H9 (cell line): ENCODE measurements around the gene KLF15. TPM values are rescaled to one million over a fixed set of nuclear protein-coding genes. Genes with fewer than 3 reads are reported as not detected.

ENCODE experiments used
- DNase-seq: peaks from one replicate; pipeline ENCODE4 v3.0.0-alpha.2; 2017
- H2AFZ ChIP-seq: one replicate; pipeline ENCODE4 v1.6.1; 2013; ENCODE audit warnings: mild to moderate bottlenecking, low read length, control low read depth, moderate library complexity
- H2AK5ac ChIP-seq: 2 replicates; pipeline ENCODE4 v1.6.1; 2013; ENCODE audit warnings: low read length, control low read depth, mixed read lengths; ENCODE audit not compliant: insufficient read length
- H2BK120ac ChIP-seq: one replicate; pipeline ENCODE4 v1.6.1; 2013; ENCODE audit warnings: low read depth, mild to moderate bottlenecking, low read length, control low read depth, inconsistent platforms; ENCODE audit not compliant: poor library complexity, severe bottlenecking
- H2BK12ac ChIP-seq: 2 replicates; pipeline ENCODE4 v1.6.1; 2013; ENCODE audit warnings: low read length, control low read depth, mixed read lengths, low read depth; ENCODE audit not compliant: insufficient read length
- H2BK15ac ChIP-seq: 2 replicates; pipeline ENCODE4 v1.6.1; 2013; ENCODE audit warnings: low read depth, low read length, control low read depth
- H2BK20ac ChIP-seq: one replicate; pipeline ENCODE4 v1.6.1; 2013; ENCODE audit warnings: low read depth, mild to moderate bottlenecking, low read length, control low read depth, inconsistent platforms; ENCODE audit not compliant: poor library complexity, severe bottlenecking
- H2BK5ac ChIP-seq: 2 replicates; pipeline ENCODE4 v1.6.1; 2013; ENCODE audit warnings: low read length, control low read depth, mixed read lengths; ENCODE audit not compliant: insufficient read length
- H3K14ac ChIP-seq: 2 replicates; pipeline ENCODE4 v1.6.1; 2013; ENCODE audit warnings: low read length, control low read depth; ENCODE audit not compliant: insufficient read depth
- H3K18ac ChIP-seq: 2 replicates; pipeline ENCODE4 v1.6.1; 2013; ENCODE audit warnings: low read depth, mild to moderate bottlenecking, mixed read lengths, low read length, control low read depth; ENCODE audit not compliant: insufficient read length
- H3K23ac ChIP-seq: 2 replicates; pipeline ENCODE4 v1.6.1; 2013; ENCODE audit warnings: low read length, control low read depth, mixed read lengths, low read depth; ENCODE audit not compliant: insufficient read length
- H3K23me2 ChIP-seq: 2 replicates; pipeline ENCODE4 v1.6.1; 2013; ENCODE audit warnings: low read depth, mild to moderate bottlenecking, mixed read lengths, low read length, control low read depth; ENCODE audit not compliant: insufficient read length, poor library complexity, severe bottlenecking
- H3K27ac ChIP-seq: 2 replicates; pipeline ENCODE4 v1.5.1; 2013; ENCODE audit warnings: low read length, control low read depth, mixed read lengths, low read depth; ENCODE audit not compliant: insufficient read length
- H3K27me3 ChIP-seq: 2 replicates; pipeline ENCODE4 v1.6.1; 2013; ENCODE audit warnings: low read length, control low read depth, inconsistent platforms; ENCODE audit not compliant: insufficient read depth
- H3K4ac ChIP-seq: 2 replicates; pipeline ENCODE4 v1.6.1; 2013; ENCODE audit warnings: low read depth, mild to moderate bottlenecking, control low read depth, inconsistent platforms, low read length, moderate library complexity
- H3K4me1 ChIP-seq: 2 replicates; pipeline ENCODE4 v1.6.1; 2013; ENCODE audit warnings: low read length, control low read depth, inconsistent platforms; ENCODE audit not compliant: insufficient read depth
- H3K4me2 ChIP-seq: 2 replicates; pipeline ENCODE4 v1.6.1; 2013; ENCODE audit warnings: low read length, control low read depth, mixed read lengths; ENCODE audit not compliant: insufficient read length, insufficient read depth
- H3K56ac ChIP-seq: 2 replicates; pipeline ENCODE4 v1.6.1; 2013; ENCODE audit warnings: low read depth, mild to moderate bottlenecking, mixed read lengths, low read length, control low read depth; ENCODE audit not compliant: insufficient read length
- H3K79me1 ChIP-seq: 2 replicates; pipeline ENCODE4 v1.6.1; 2013; ENCODE audit warnings: low read depth, mild to moderate bottlenecking, moderate library complexity, low read length, control low read depth, inconsistent platforms; ENCODE audit not compliant: insufficient read depth, poor library complexity, severe bottlenecking
- H3K79me2 ChIP-seq: 2 replicates; pipeline ENCODE4 v1.6.1; 2013; ENCODE audit warnings: low read length, control low read depth, inconsistent platforms; ENCODE audit not compliant: insufficient read depth
- H3K9ac ChIP-seq: 2 replicates; pipeline ENCODE4 v1.6.1; 2013; ENCODE audit warnings: low read length, control low read depth, mixed read lengths; ENCODE audit not compliant: insufficient read length; ENCODE audit errors: extremely low read depth
- H3K9me3 ChIP-seq: one replicate; pipeline ENCODE4 v1.6.1; 2013; ENCODE audit warnings: low read depth, low read length, inconsistent platforms; ENCODE audit not compliant: control insufficient read depth
- H3T11ph ChIP-seq: one replicate; pipeline ENCODE4 v1.6.1; 2013; ENCODE audit warnings: mild to moderate bottlenecking, low read length, control low read depth, inconsistent platforms
- H4K20me1 ChIP-seq: one replicate; pipeline ENCODE4 v1.6.1; 2013; ENCODE audit not compliant: control insufficient read depth, insufficient read length, insufficient read depth
- H4K5ac ChIP-seq: 2 replicates; pipeline ENCODE4 v1.6.1; 2013; ENCODE audit warnings: low read depth, mild to moderate bottlenecking, mixed read lengths, low read length, control low read depth; ENCODE audit not compliant: insufficient read length
- H4K8ac ChIP-seq: replicated peaks from 2 replicates; pipeline ENCODE4 v1.6.1; 2013; ENCODE audit warnings: low read length, control low read depth, mixed read lengths, low read depth; ENCODE audit not compliant: insufficient read length
- H4K91ac ChIP-seq: 2 replicates; pipeline ENCODE4 v1.6.1; 2013; ENCODE audit warnings: low read depth, mild to moderate bottlenecking, moderate library complexity, mixed read lengths, low read length, control low read depth; ENCODE audit not compliant: insufficient read length
- H3K27ac Mint-ChIP-seq, 3 experiments: 2 replicates in 2 of 3; 3 replicates in 1 of 3; pipeline ENCODE4 v1.8.0; 2020 to 2021; ENCODE audit warnings: mixed read lengths in 3 of 3, mild to moderate bottlenecking in 1 of 3, moderate library complexity in 1 of 3
- H3K27me3 Mint-ChIP-seq: 2 replicates; pipeline ENCODE4 v1.8.0; 2021; ENCODE audit warnings: low read depth, mild to moderate bottlenecking, moderate library complexity, mixed read lengths
- H3K36me3 Mint-ChIP-seq, 3 experiments: 2 replicates in 2 of 3; 3 replicates in 1 of 3; pipeline ENCODE4 v1.8.0; 2020 to 2021; ENCODE audit warnings: low read depth in 3 of 3, mixed read lengths in 3 of 3; ENCODE audit not compliant: insufficient read depth in 1 of 3
- H3K4me1 Mint-ChIP-seq, 2 experiments: 2 replicates each; pipeline ENCODE4 v1.8.0; 2020; ENCODE audit warnings: mixed read lengths in 2 of 2
- H3K4me3 Mint-ChIP-seq, 2 experiments: 2 replicates in 1 of 2; 3 replicates in 1 of 2; pipeline ENCODE4 v1.8.0; 2020 to 2021; ENCODE audit warnings: mild to moderate bottlenecking in 2 of 2, mixed read lengths in 2 of 2, moderate library complexity in 1 of 2
- H3K9me3 Mint-ChIP-seq, 2 experiments: 2 replicates in 1 of 2; 3 replicates in 1 of 2; pipeline ENCODE4 v1.8.0; 2020; ENCODE audit warnings: mild to moderate bottlenecking in 2 of 2, mixed read lengths in 2 of 2, moderate library complexity in 1 of 2
- WGBS: extraction: QIAGEN DNeasy Blood & Tissue Kit; methylation state at CpG from one replicate; pipeline ENCODE4 v1.1.7; 2013; ENCODE audit warnings: missing lambda C conversion rate, low lambda C conversion rate, mixed read lengths; ENCODE audit not compliant: insufficient read length; ENCODE audit errors: extremely low coverage; 5-methylcytosine and 5-hydroxymethylcytosine counted together
- total RNA-seq: library from RNA; stranded (reverse); gene quantifications from 2 replicates; pipeline ENCODE4 v1.2.1, GENCODE V29; 2021
- TF ChIP-seq, protein P1 (sequence below): fragments of 200-600 bp; sonication (generic); conservative IDR thresholded peaks from 3 replicates; pipeline ENCODE4 v1.8.0; 2021; ENCODE audit warnings: antibody characterized with exemption, mild to moderate bottlenecking

The KLF15 gene
- total RNA-seq, 1 experiment from 2014 or later = 10.8 TPM

- H4K8ac ChIP-seq = no peak overlapping the region
- H3K79me1 ChIP-seq = no peaks in the 10 kb centered on the region
- no peak overlapping the region for H3K56ac ChIP-seq
- no peak overlapping the region for H3K27ac ChIP-seq
- H2BK120ac ChIP-seq = no peak overlapping the region
- no peak overlapping the region for H4K91ac ChIP-seq
- H3K79me2 ChIP-seq = no peaks in the 10 kb centered on the region
- no peaks in the 10 kb centered on the region for H3K27me3 ChIP-seq
- no peak overlapping the region for H3K23ac ChIP-seq
- Mint-ChIP-seq H3K4me1 (peaks cover 9 to 10% of the 10 kb centered on the region in 2 experiments; a peak in 3 of 4 replicates), H3K27me3 (peaks cover 7% of the 10 kb centered on the region), H3K27ac (peak overlapping the region in 1 of 3 experiments; percentile 25; a peak in 1 of 7 replicates), H3K9me3 (no peaks in the 10 kb centered on the region), H3K36me3 (peaks cover 0 to 7% (median 5%) of the 10 kb centered on the region in 3 experiments; a peak in 4 of 7 replicates), H3K4me3 (no peak overlapping the region)
- no peak overlapping the region for H4K5ac ChIP-seq
- WGBS = no CpG with 5 or more reads among the region's 7 CpGs
- no peak overlapping the region for H3K4ac ChIP-seq
- H3T11ph ChIP-seq = no peak overlapping the region
- no peaks in the 10 kb centered on the region for H3K4me1 ChIP-seq
- H3K9ac ChIP-seq = no peak overlapping the region
- no peak overlapping the region for H3K14ac ChIP-seq
- DNase-seq = no peak
- TF ChIP-seq, protein P1, sequence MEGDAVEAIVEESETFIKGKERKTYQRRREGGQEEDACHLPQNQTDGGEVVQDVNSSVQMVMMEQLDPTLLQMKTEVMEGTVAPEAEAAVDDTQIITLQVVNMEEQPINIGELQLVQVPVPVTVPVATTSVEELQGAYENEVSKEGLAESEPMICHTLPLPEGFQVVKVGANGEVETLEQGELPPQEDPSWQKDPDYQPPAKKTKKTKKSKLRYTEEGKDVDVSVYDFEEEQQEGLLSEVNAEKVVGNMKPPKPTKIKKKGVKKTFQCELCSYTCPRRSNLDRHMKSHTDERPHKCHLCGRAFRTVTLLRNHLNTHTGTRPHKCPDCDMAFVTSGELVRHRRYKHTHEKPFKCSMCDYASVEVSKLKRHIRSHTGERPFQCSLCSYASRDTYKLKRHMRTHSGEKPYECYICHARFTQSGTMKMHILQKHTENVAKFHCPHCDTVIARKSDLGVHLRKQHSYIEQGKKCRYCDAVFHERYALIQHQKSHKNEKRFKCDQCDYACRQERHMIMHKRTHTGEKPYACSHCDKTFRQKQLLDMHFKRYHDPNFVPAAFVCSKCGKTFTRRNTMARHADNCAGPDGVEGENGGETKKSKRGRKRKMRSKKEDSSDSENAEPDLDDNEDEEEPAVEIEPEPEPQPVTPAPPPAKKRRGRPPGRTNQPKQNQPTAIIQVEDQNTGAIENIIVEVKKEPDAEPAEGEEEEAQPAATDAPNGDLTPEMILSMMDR = no peak
- no peak overlapping the region for H3K18ac ChIP-seq
- no peak overlapping the region for H2BK20ac ChIP-seq
- no peaks in the 10 kb centered on the region for H3K9me3 ChIP-seq
- no peaks in the 10 kb centered on the region for H3K23me2 ChIP-seq
- no peak overlapping the region for H2AK5ac ChIP-seq
- H2BK5ac ChIP-seq = no peak overlapping the region
- no peak overlapping the region for H3K4me2 ChIP-seq
- no peak overlapping the region for H2AFZ ChIP-seq
- no peak overlapping the region for H2BK15ac ChIP-seq
- no peak overlapping the region for H2BK12ac ChIP-seq
- no peaks in the 10 kb centered on the region for H4K20me1 ChIP-seq
Measured at GRCh38 chr3:126341755-126342150, 15.5 kb downstream of the KLF15 start.
